Naive thymus-derived CD8-positive, alpha-beta T cell (primary cell): ENCODE results near the gene MAP3K5. TPM values are rescaled to one million over a fixed set of nuclear protein-coding genes. Genes with fewer than 3 reads are reported as not detected.
A peak's percentile ranks its signal among the peaks of the same experiment; 100 is the strongest.

Experiments
- ATAC-seq, 2 donors: fragments of 150-1000 bp; cut with Tn5 transposase in 1 of 2; sonication (Bioruptor Pico), chemical (Tn5 transposase) in 1 of 2; 1 replicate in 1 of 2; 2 replicates in 1 of 2; pipeline ENCODE4 v1.10.0; 2021; ENCODE audit warnings: mild to moderate bottlenecking in 2 of 2, moderate library complexity in 2 of 2
- POLR2A ChIA-PET: fragments of 350-600 bp; sonication (Branson Sonifier 250); formaldehyde crosslinking; loops from one replicate; lab custom pipeline; 2021; ENCODE audit warnings: antibody characterized with exemption; lab: Charles Lee
- DNase-seq, 10 donors: peaks; one replicate each; pipeline versions ENCODE4 v3.0.0 to v3.0.0-alpha.2; 2020 to 2022
- H3K27ac Mint-ChIP-seq, 10 donors: one replicate each; pipeline ENCODE4 v1.8.0; 2020 to 2022; ENCODE audit warnings: mild to moderate bottlenecking in 10 of 10, mixed read lengths in 10 of 10, moderate library complexity in 4 of 10, inconsistent platforms in 1 of 10
- H3K27me3 Mint-ChIP-seq, 5 donors: one replicate each; pipeline ENCODE4 v1.8.0; 2021 to 2022; ENCODE audit warnings: mixed read lengths in 5 of 5
- H3K36me3 Mint-ChIP-seq, 3 donors: one replicate each; pipeline ENCODE4 v1.8.0; 2020 to 2022; ENCODE audit warnings: mixed read lengths in 3 of 3, mild to moderate bottlenecking in 2 of 3, inconsistent platforms in 1 of 3
- H3K4me1 Mint-ChIP-seq, 4 donors: one replicate each; pipeline ENCODE4 v1.8.0; 2021 to 2022; ENCODE audit warnings: mixed read lengths in 4 of 4
- H3K4me3 Mint-ChIP-seq, 10 donors: one replicate each; pipeline ENCODE4 v1.8.0; 2020 to 2022; ENCODE audit warnings: mild to moderate bottlenecking in 10 of 10, mixed read lengths in 10 of 10, moderate library complexity in 6 of 10, inconsistent platforms in 1 of 10
- H3K9me3 Mint-ChIP-seq, 9 donors: one replicate each; pipeline ENCODE4 v1.8.0; 2020 to 2022; ENCODE audit warnings: mixed read lengths in 9 of 9, mild to moderate bottlenecking in 3 of 9, inconsistent platforms in 1 of 9, moderate library complexity in 1 of 9
- polyA plus RNA-seq, 3 donors: library from polyadenylated mRNA; unstranded; fragments of 300-500 nt; fragmentation: Illumina TruSeq; gene quantifications; one replicate each; pipeline ENCODE4 v1.2.3, GENCODE V29; 2021
- total RNA-seq, 8 experiments: library from RNA in 2 of 8; stranded (reverse) in 2 of 8; gene quantifications; one replicate each; pipeline ENCODE4 v1.2.3 and lab custom pipeline; 2021 to 2026

MAP3K5 gene
- total and polyA plus RNA-seq, 5 experiments from 2014 or later: 3.0 to 8.7 (median 4.5) TPM

- ATAC-seq (no peak), DNase-seq (no peak)
- H3K4me1 Mint-ChIP-seq: peaks cover 0 to 25% (median 1%) of the 10 kb centered on the region in 4 donors
- no peaks in the 10 kb centered on the region for H3K9me3 Mint-ChIP-seq
- H3K27me3 Mint-ChIP-seq: no peaks in the 10 kb centered on the region
- H3K27ac Mint-ChIP-seq: peak overlapping the region in 2 of 10 donors; percentile 13 to 17
- POLR2A ChIA-PET: no interaction called here
- H3K4me3 Mint-ChIP-seq: no peak overlapping the region
- H3K36me3 Mint-ChIP-seq: peaks cover 7 to 57% (median 28%) of the 10 kb centered on the region in 3 donors
Observed at GRCh38 chr6:136563386-136564152, 228.7 kb downstream of the MAP3K5 start.

GRCh38 chr6:136562211-136562610 lies 230.1 kb downstream of the MAP3K5 start:
- Mint-ChIP-seq H3K36me3 (peaks cover 14 to 59% (median 33%) of the 10 kb centered on the region in 3 donors), H3K4me3 (no peak overlapping the region), H3K27me3 (no peaks in the 10 kb centered on the region), H3K27ac (no peak overlapping the region), H3K9me3 (no peaks in the 10 kb centered on the region), H3K4me1 (peaks cover 0 to 24% (median 1%) of the 10 kb centered on the region in 4 donors)
- DNase-seq (no peak), ATAC-seq (no peak)
- POLR2A ChIA-PET: no interaction called here

- Mint-ChIP-seq H3K27ac (no peak overlapping the region), H3K27me3 (peaks cover 8 to 26% (median 19%) of the 10 kb centered on the region in 5 donors), H3K36me3 (peaks cover 12 to 17% (median 16%) of the 10 kb centered on the region in 3 donors), H3K4me1 (peaks cover 0 to 14% (median 5%) of the 10 kb centered on the region in 4 donors), H3K4me3 (no peak overlapping the region), H3K9me3 (no peaks in the 10 kb centered on the region)
- POLR2A ChIA-PET: no interaction called here
- ATAC-seq (no peak), DNase-seq (no peak)
Observed at GRCh38 chr6:136553166-136553787, 239.0 kb downstream of the MAP3K5 start.

- POLR2A ChIA-PET: no interaction called here
Observed at GRCh38 chr6:136552054-136552453, 240.2 kb downstream of the MAP3K5 start.

GRCh38 chr6:136551103-136551502 lies 241.2 kb downstream of the MAP3K5 start:
- POLR2A ChIA-PET: interaction anchor here (2.4 kb wide), 1 partner anchor 261 kb away, joined by 7 read pairs; the partner anchor contains the start of gene BCLAF1
- ATAC-seq (no peak), DNase-seq (no peak)
- Mint-ChIP-seq H3K4me1 (peaks cover 0 to 14% (median 5%) of the 10 kb centered on the region in 4 donors), H3K9me3 (no peaks in the 10 kb centered on the region), H3K27me3 (peaks cover 14 to 44% (median 35%) of the 10 kb centered on the region in 5 donors), H3K4me3 (peak overlapping the region; percentile 43 to 79 (median 67)), H3K27ac (no peak overlapping the region), H3K36me3 (no peaks in the 10 kb centered on the region)

More at GRCh38 chr6:136552054-136552453, 240.2 kb downstream of the MAP3K5 start:
- Mint-ChIP-seq H3K27me3 (peaks cover 8 to 35% (median 26%) of the 10 kb centered on the region in 5 donors), H3K36me3 (peaks cover 3 to 6% (median 6%) of the 10 kb centered on the region in 3 donors), H3K4me3 (peak overlapping the region in 3 of 10 donors; percentile 16 to 55 (median 18)), H3K4me1 (peaks cover 0 to 14% (median 5%) of the 10 kb centered on the region in 4 donors), H3K27ac (no peak overlapping the region), H3K9me3 (no peaks in the 10 kb centered on the region)
- no peak for ATAC-seq
- no peak for DNase-seq

GRCh38 chr6:136550330-136551071 lies 241.8 kb downstream of the MAP3K5 start, which contains the start of gene MAP7:
MAP7 (minus strand) TSS chr6:136550422; CDS start chr6:136550408, 14 bp downstream.
- peak within 1 kb of the TSS; percentile 56 to 86 (median 74) for H3K4me3 Mint-ChIP-seq
- no peaks in the 10 kb centered on the region for H3K36me3 Mint-ChIP-seq
- POLR2A ChIA-PET: interaction anchor here (2.4 kb wide), 1 partner anchor 261 kb away, joined by 7 read pairs; the partner anchor contains the start of gene BCLAF1
- no peaks in the 10 kb centered on the region for H3K9me3 Mint-ChIP-seq
- peak; percentile 35 to 70 (median 56) for DNase-seq
- peaks cover 15 to 47% (median 41%) of the 10 kb centered on the region in 5 donors for H3K27me3 Mint-ChIP-seq
- ATAC-seq: peak; percentile 86 to 90
- peaks cover 0 to 14% (median 5%) of the 10 kb centered on the region in 4 donors for H3K4me1 Mint-ChIP-seq
- H3K27ac Mint-ChIP-seq: peak within 1 kb of the TSS in 1 of 10 donors; percentile 30

- POLR2A ChIA-PET: interaction anchor here (2.4 kb wide), 1 partner anchor 260 kb away, joined by 7 read pairs; the partner anchor contains the start of gene BCLAF1
- ATAC-seq: peak; percentile 48 to 66
- DNase-seq: peak in 1 of 10 donors; percentile 12
- peaks cover 0 to 14% (median 5%) of the 10 kb centered on the region in 4 donors for H3K4me1 Mint-ChIP-seq
- H3K4me3 Mint-ChIP-seq: peak overlapping the region in 6 of 10 donors; percentile 4 to 58 (median 40)
- H3K27me3 Mint-ChIP-seq: peaks cover 20 to 51% (median 46%) of the 10 kb centered on the region in 5 donors
- no peaks in the 10 kb centered on the region for H3K36me3 Mint-ChIP-seq
- no peaks in the 10 kb centered on the region for H3K9me3 Mint-ChIP-seq
- no peak overlapping the region for H3K27ac Mint-ChIP-seq
Observed at GRCh38 chr6:136550045-136550329, 242.3 kb downstream of the MAP3K5 start.

GRCh38 chr6:136549300-136550044 lies 242.8 kb downstream of the MAP3K5 start:
- Mint-ChIP-seq H3K27me3 (peaks cover 25 to 57% (median 51%) of the 10 kb centered on the region in 5 donors), H3K27ac (no peak overlapping the region), H3K9me3 (no peaks in the 10 kb centered on the region), H3K36me3 (no peaks in the 10 kb centered on the region), H3K4me3 (peak overlapping the region; percentile 56 to 86 (median 74)), H3K4me1 (peaks cover 0 to 14% (median 5%) of the 10 kb centered on the region in 4 donors)
- POLR2A ChIA-PET: interaction anchor here (2.4 kb wide), 1 partner anchor 260 kb away, joined by 7 read pairs; the partner anchor contains the start of gene BCLAF1
- DNase-seq (peak in 4 of 10 donors; percentile 6 to 19 (median 18)), ATAC-seq (peak in 1 of 2 donors; percentile 31)

GRCh38 chr6:136548582-136549299 lies 243.5 kb downstream of the MAP3K5 start:
- peak overlapping the region; percentile 56 to 86 (median 74) for H3K4me3 Mint-ChIP-seq
- no peak for DNase-seq
- POLR2A ChIA-PET: interaction anchor here (2.4 kb wide), 1 partner anchor 259 kb away, joined by 7 read pairs; the partner anchor contains the start of gene BCLAF1
- H3K27ac Mint-ChIP-seq: no peak overlapping the region
- H3K9me3 Mint-ChIP-seq: no peaks in the 10 kb centered on the region
- H3K27me3 Mint-ChIP-seq: peaks cover 31 to 64% (median 55%) of the 10 kb centered on the region in 5 donors
- ATAC-seq: no peak
- H3K36me3 Mint-ChIP-seq: no peaks in the 10 kb centered on the region
- H3K4me1 Mint-ChIP-seq: peaks cover 0 to 14% (median 5%) of the 10 kb centered on the region in 4 donors

- no peak for DNase-seq
Observed at GRCh38 chr6:136547871-136548270, 244.4 kb downstream of the MAP3K5 start.

GRCh38 chr6:136547336-136547735 lies 244.9 kb downstream of the MAP3K5 start:
- Mint-ChIP-seq H3K9me3 (no peaks in the 10 kb centered on the region), H3K36me3 (no peaks in the 10 kb centered on the region), H3K27ac (no peak overlapping the region), H3K27me3 (peaks cover 38 to 70% (median 62%) of the 10 kb centered on the region in 5 donors), H3K4me1 (peaks cover 0 to 14% (median 5%) of the 10 kb centered on the region in 4 donors), H3K4me3 (no peak overlapping the region)
- ATAC-seq: no peak
- DNase-seq: no peak
- POLR2A ChIA-PET: no interaction called here

More at GRCh38 chr6:136547871-136548270, 244.4 kb downstream of the MAP3K5 start:
- H3K4me3 Mint-ChIP-seq: no peak overlapping the region
- peaks cover 0 to 14% (median 5%) of the 10 kb centered on the region in 4 donors for H3K4me1 Mint-ChIP-seq
- H3K27ac Mint-ChIP-seq: no peak overlapping the region
- no peaks in the 10 kb centered on the region for H3K36me3 Mint-ChIP-seq
- no peaks in the 10 kb centered on the region for H3K9me3 Mint-ChIP-seq
- peaks cover 38 to 70% (median 61%) of the 10 kb centered on the region in 5 donors for H3K27me3 Mint-ChIP-seq
- no peak for ATAC-seq
- POLR2A ChIA-PET: no interaction called here
